Right lobe of liver (tissue), 4 donors: ENCODE measurements around the gene ATXN1.

ENCODE experiments used
- POLR2A ChIP-seq: fragments of 450-650 bp; IDR thresholded peaks from one replicate; pipeline ENCODE4 v1.6.1; 2017; ENCODE audit warnings: antibody characterized with exemption, mild to moderate bottlenecking
- TF ChIP-seq, protein P1 (sequence below), 4 donors: fragments of 200-600 bp in 3 of 4; fragments of 450-650 bp in 1 of 4; IDR thresholded peaks; one replicate each; pipeline versions ENCODE4 v1.5.1 to v1.8.0; 2016 to 2022; ENCODE audit warnings: antibody characterized with exemption in 4 of 4, mild to moderate bottlenecking in 2 of 4
- donor health status: DM: no; HTN: no; CAD: no.
- donor health status: DM: no; HTN: no; CAD: no.
- donor health status: DM: no; HTN: yes; CAD: no.

DNA sequence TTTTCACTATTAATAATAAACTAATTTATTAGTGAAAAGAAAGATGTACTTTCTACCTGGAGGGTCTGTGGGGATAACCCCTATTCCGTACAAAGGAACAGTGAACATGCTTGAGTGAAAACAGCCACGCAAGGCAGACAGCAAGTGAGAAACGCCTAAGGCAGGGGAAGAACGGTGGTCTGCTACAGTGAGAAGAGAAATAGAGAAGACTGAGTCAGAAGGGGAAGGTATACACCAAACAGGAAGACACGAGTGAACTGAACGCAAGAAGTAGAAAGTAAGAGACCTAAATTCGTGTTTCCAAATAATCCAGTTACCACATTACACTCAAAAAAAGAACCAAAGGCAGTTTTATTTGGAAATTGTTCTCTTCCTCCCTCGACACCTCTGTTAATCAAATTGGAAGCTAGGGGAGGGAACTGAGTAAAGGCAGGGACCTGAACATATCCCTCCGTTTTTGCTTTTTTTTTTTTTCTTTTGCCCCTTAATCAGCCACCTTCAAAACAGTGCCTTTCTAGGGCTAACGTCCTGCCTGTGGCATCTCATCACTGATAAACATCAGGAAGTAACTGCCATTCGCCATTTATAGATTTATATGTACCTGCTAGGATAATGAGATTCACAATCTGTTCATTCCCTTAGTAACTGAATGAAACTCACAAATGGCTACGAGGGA is 48.9 kb downstream of the ATXN1 start:
- TF ChIP-seq POLR2A, result no peak
- TF ChIP-seq, protein P1, sequence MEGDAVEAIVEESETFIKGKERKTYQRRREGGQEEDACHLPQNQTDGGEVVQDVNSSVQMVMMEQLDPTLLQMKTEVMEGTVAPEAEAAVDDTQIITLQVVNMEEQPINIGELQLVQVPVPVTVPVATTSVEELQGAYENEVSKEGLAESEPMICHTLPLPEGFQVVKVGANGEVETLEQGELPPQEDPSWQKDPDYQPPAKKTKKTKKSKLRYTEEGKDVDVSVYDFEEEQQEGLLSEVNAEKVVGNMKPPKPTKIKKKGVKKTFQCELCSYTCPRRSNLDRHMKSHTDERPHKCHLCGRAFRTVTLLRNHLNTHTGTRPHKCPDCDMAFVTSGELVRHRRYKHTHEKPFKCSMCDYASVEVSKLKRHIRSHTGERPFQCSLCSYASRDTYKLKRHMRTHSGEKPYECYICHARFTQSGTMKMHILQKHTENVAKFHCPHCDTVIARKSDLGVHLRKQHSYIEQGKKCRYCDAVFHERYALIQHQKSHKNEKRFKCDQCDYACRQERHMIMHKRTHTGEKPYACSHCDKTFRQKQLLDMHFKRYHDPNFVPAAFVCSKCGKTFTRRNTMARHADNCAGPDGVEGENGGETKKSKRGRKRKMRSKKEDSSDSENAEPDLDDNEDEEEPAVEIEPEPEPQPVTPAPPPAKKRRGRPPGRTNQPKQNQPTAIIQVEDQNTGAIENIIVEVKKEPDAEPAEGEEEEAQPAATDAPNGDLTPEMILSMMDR (IDR thresholded peaks at IDR 0.05), result no peak
